NCI-H2227 (cell line): ENCODE data around the gene TTYH3.

Source experiments
- DNase-seq: peaks from one replicate; lab custom pipeline; 2025; ENCODE audit not compliant: unreplicated experiment; lab: John Stamatoyannopoulos, UW

The TTYH3 gene

GRCh38 chr7:2614631-2615330, 17.0 kb upstream of the TTYH3 start:
- no peak for DNase-seq

DNA sequence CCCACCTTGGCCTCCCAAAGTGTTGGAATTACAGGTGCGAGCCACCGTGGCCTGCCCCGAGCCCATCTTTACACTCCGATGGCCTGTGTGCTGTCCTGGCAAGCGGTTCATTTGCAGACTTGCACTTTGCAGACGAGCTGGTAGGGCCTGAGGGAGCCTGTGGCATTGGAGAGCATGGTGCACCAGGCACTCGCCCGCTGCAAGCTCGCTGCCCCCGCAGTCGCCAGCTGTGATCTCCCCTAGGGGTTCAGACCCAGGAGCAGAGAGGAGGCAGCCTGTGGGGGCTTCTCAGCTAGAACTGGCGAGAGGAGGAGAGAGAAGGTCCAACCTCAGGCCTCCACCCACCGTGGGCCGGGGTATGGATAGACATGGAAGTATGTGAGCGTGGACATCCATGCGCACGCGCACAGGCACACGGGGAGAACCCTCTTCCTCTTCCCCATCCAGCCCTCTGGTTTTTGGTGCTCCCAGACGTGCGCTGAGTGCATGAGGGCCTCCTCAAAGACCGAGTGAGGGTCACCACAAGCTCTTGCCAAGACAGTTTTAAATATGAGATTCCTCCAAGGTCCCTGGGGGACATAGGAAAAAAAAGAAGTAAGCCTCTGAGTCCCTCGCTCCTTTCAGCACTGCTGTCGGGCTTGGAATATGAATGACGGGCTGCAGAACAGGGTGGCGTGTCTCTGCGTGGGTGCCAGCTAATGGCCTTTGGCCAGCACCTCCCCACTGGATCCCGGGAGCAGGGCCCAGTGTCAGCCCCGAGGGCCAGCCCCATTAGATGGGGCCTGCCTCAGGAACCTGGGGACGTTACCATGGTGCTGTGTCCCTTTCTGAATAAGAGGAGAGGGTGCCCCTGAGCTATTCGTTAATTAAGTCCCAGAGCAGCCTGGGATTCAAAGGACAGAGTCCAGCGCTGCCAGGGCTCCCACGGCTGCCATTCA, 15.1 kb upstream of the TTYH3 start:
- DNase-seq, result no peak

GRCh38 chr7:2617325-2617905, 14.4 kb upstream of the TTYH3 start:
- no peak for DNase-seq

- no peak for DNase-seq
Observed at GRCh38 chr7:2619116-2619515, 12.7 kb upstream of the TTYH3 start.

DNA sequence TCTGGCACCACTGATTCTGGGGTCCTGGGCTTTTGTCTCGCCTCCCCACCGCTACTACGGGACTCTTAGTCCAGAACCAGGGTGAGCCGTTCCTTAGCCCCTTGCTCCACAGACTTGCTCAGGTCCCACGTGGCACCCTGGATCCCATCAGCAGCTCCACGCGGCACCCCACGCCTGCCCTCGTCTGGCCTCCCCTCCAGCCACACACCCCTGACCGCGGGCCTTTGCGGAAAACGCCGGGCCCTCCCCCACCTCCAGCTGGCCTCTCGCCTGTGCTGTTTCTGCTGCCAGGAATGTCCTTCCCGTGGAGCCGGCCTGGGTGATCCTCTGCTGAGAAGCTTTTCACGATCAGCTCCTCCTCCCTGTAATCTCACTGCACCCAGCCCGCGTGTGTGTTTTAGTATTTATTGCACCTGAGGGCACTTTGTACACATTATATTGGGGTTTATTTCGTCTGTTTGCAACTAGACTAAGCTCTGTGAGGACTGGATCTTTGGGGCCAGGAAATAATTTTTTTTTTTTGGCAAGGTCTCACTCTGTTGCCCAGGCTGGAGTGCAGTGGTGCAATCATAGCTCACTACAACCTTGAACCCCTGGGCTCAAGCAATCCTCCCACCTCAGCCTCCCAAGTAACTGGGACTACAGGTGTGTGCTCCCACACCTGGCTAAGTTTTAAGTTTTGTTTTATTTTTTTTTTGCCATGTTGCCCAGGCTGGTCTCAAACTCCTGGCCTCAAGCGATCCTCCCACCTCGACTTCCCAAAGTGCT, 10.5 kb upstream of the TTYH3 start:
- no peak for DNase-seq

DNA sequence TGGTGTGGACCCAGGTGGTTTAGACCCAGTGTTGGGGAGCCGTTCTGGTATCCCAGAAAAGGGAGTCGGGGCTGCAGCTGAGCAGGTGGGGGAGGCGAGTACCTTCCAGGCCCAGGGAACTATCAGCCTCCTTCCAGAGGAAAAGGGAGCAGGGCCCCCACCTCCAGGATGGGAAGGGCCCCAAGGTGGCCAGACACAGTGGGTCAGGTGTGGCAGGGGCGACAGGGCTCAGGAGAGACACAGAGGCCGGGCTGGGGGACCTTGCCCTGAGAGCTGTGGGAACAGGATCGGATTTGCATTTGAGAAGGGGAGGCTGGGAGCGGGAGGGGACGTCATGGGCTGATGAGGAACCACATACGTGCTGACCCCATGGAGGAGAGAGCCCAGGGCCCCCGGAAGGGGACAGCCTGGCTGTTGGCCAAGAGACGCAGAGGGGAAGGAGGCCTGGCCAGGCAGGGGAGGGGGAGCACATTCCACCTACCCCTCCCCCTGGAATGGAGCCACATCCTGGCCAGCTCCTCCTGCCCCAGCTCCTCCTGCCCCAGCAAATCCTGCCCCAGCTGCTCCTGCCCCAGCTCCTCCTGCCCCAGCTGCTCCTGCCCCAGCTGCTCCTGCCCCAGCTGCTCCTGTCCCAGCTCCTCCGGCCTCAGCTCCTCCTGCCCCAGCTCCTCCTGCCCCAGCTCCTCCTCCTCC, 9.7 kb upstream of the TTYH3 start:
- DNase-seq, result peak; percentile 31

GRCh38 chr7:2622869-2623697, 8.7 kb upstream of the TTYH3 start:
- no peak for DNase-seq

DNA sequence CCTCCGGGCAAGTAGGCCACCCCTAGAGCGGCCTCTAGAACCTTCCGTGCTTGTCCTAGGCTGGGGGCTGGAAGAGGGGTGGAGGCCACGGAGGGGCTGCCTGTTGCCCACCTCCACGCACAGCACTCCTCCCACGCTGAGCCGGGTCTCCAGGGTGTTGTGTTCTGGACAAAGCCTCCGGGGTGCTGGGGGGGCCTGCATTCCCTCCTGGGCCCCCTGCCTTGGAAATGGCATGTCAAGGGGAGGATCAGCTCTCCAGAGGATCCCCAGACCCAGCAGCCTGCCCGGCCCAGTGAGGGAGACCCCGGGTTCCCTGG, 8.1 kb upstream of the TTYH3 start:
- DNase-seq, result no peak

- DNase-seq, result no peak
Observed at GRCh38 chr7:2624293-2624886, 7.4 kb upstream of the TTYH3 start.

GRCh38 chr7:2626498-2627117, 5.2 kb upstream of the TTYH3 start:
- no peak for DNase-seq

DNA sequence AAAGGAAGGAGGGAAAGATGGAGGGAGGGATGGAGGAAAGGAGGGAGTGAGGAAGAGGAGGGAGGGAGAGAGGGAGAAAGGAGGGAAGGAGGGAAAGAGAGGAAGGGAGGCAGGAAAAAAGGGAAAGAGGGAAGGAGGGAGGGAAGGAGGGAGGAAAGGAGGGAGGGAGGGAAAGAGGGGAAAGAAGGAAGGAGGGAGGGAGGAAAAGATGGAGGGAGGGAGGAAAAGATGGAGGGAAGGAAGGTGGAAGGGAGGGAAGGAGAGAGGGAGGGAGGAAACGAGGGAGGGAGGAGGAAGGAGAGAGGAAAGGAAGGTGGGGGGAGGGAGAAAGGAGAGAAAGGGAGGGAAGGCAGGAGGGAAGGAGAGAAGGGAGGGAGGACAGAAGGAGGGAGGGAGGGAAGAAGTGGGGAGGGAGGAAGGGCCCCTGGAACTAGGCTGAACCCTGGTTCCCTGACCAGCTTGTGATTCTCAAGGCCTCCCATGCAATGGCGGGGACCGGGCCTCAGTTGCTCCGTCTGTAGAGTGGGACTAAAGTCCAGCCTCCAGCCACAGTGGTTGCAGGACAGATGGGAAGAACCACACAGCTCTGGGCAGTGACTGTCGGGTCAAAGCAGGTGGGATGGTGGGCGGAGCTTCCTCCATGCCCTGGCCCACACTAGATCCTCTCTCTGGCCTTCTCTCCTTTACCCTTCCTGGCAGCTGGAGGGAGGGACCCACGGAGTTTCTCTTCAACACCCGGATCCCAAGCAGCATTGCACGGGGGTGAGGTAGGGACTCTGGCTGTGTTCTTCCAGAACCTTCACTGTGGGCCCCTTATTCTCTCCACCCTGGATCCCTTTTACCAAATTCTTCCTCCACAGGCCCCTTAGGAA, 4.3 kb upstream of the TTYH3 start:
- DNase-seq, result no peak

- no peak for DNase-seq
Observed at GRCh38 chr7:2628130-2628482, 3.7 kb upstream of the TTYH3 start.

- no peak for DNase-seq
Observed at GRCh38 chr7:2628891-2629290, 2.9 kb upstream of the TTYH3 start.

DNA sequence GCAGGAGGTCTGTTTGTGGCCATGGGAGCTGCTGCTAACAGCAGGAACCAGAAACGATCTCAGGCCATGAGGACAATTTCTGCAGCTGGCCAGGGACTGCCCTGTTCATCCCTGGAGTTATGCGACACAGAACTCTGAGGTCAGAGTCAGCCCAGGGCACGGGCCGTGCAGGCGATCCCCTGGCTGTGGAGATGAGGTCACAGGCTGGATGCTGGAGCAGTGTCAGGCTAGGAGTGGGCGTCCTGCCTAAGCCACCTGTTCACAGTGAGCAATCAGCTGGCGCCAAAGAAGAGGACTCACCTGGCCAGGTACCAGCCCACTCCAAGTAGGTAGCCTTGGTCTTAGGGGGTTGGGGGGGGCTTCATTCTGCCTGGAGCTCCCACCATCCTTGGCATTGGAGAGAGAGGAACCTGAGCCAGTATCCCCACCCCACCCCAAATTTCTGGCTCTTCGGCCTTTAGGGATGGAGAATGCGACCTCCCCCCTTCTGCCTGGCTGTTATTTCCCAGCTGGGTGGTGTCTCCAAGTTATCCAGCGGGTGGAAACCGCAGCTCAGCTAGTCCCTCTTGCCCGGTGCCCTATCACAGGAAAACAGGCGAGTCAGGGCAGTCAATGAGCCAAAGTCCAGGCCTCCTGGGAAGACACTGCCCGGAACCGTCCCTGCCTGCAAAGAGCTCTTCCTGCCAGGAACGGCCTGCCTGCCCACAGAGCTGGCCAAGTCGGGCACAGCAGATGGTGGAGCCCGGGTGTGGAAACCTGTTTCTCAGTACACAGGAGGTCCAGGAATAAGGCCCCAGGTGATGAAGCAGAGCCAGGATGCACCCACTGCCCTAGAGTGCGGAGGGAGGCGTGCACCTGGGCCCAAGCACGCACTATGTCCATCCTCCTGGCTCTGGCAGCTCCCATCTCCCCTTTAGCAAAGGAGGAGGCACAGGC, 1.8 kb upstream of the TTYH3 start:
- DNase-seq, result no peak

GRCh38 chr7:2632733-2633537, 1.1 kb downstream of the TTYH3 start:
- DNase-seq, result peak; percentile 65

GRCh38 chr7:2633538-2634266, 1.9 kb downstream of the TTYH3 start:
- DNase-seq, result peak; percentile 15
